ENCODE measurements around the gene PLCB1.

DNA sequence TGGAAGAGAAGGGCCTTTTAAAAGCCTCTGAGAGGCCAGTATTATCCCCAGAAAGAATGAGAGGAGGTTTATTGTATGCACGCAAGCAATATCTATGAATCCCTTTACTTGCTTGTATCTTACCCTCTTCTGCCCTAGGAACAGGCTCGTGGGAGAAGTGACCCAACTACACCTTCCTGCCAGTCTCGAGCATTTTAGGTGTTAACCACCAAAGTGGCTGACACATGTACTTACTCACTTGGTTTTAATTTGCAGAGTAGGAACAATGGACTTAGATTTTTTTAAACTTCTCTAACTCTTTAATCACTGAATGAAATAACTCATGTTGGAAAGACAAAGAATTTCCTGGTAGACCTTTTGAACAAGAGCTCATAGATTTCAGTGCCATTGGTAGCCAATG, 296.9 kb downstream of the PLCB1 start:
- no peak for TF ChIP-seq NFYB (IDR thresholded peaks at IDR 0.05; ENCODE audit: insufficient read depth, low read depth, low read length)
- TF ChIP-seq ZZZ3 (IDR thresholded peaks at IDR 0.05; ENCODE audit: control insufficient read depth, insufficient read length, low read depth), result no peak
